CD4-positive, alpha-beta memory T cell (primary cell): Measurements from ENCODE around the gene MAP3K8. TPM values are rescaled to one million over a fixed set of nuclear protein-coding genes. Genes with fewer than 3 reads are reported as not detected.
A peak's percentile ranks its signal among the peaks of the same experiment; 100 is the strongest.
"Not testable (repeated sequence)": the region's sequence is repeated elsewhere in the genome, so short reads cannot be mapped to it uniquely, and the experiment has no call there.

Source experiments
- CTCF ChIA-PET: fragments of 350-600 bp; sonication (Branson Sonifier 250); formaldehyde crosslinking; loops from one replicate; lab custom pipeline; 2021; ENCODE audit warnings: inconsistent platforms; ENCODE audit not compliant: partially characterized antibody; lab: Charles Lee
- POLR2A ChIA-PET: fragments of 350-600 bp; sonication (Branson Sonifier 250); formaldehyde crosslinking; loops from one replicate; lab custom pipeline; 2021; ENCODE audit not compliant: partially characterized antibody; lab: Charles Lee
- DNase-seq, 5 donors: peaks; one replicate each; pipeline versions ENCODE4 v3.0.0 to v3.0.0-alpha.2; 2020 to 2022; ENCODE audit warnings: mixed read lengths in 1 of 5
- H3K27ac ChIP-seq: one replicate; pipeline ENCODE4 v1.7.0; 2013; ENCODE audit warnings: low read depth, low read length
- H3K27me3 ChIP-seq: 2 replicates; pipeline ENCODE4 v1.7.0; 2013; ENCODE audit warnings: mild to moderate bottlenecking, low read length, moderate library complexity; ENCODE audit not compliant: insufficient read depth
- H3K36me3 ChIP-seq: 2 replicates; pipeline ENCODE4 v1.7.0; 2013; ENCODE audit warnings: mild to moderate bottlenecking, low read length, moderate library complexity; ENCODE audit not compliant: insufficient read depth
- H3K4me1 ChIP-seq: 2 replicates; pipeline ENCODE4 v1.7.0; 2013; ENCODE audit warnings: mild to moderate bottlenecking, low read length, moderate library complexity; ENCODE audit not compliant: insufficient read depth
- H3K4me3 ChIP-seq, 2 donors: one replicate each; pipeline ENCODE4 v1.7.0; 2013; ENCODE audit warnings: low read length in 2 of 2, mild to moderate bottlenecking in 1 of 2
- H3K9me3 ChIP-seq, 2 donors: one replicate each; pipeline ENCODE4 v1.7.0; 2013; ENCODE audit warnings: low read length in 2 of 2, control low read depth in 1 of 2; ENCODE audit not compliant: control insufficient read depth in 1 of 2
- H3K27ac Mint-ChIP-seq, 7 donors: one replicate each; pipeline ENCODE4 v1.8.0; 2020 to 2021; ENCODE audit warnings: mixed read lengths in 7 of 7, mild to moderate bottlenecking in 6 of 7, inconsistent platforms in 3 of 7, moderate library complexity in 3 of 7
- H3K27me3 Mint-ChIP-seq, 2 donors: one replicate each; pipeline ENCODE4 v1.8.0; 2020 to 2021; ENCODE audit warnings: mixed read lengths in 2 of 2
- H3K36me3 Mint-ChIP-seq, 2 donors: one replicate each; pipeline ENCODE4 v1.8.0; 2020 to 2021; ENCODE audit warnings: mixed read lengths in 2 of 2, inconsistent platforms in 1 of 2, mild to moderate bottlenecking in 1 of 2
- H3K4me1 Mint-ChIP-seq, 4 donors: one replicate each; pipeline ENCODE4 v1.8.0; 2020 to 2021; ENCODE audit warnings: mixed read lengths in 4 of 4, mild to moderate bottlenecking in 1 of 4
- H3K4me3 Mint-ChIP-seq, 8 donors: one replicate each; pipeline ENCODE4 v1.8.0; 2020 to 2021; ENCODE audit warnings: mixed read lengths in 8 of 8, mild to moderate bottlenecking in 7 of 8, moderate library complexity in 6 of 8, inconsistent platforms in 3 of 8
- H3K9me3 Mint-ChIP-seq, 8 donors: one replicate each; pipeline ENCODE4 v1.8.0; 2020 to 2021; ENCODE audit warnings: mixed read lengths in 8 of 8, mild to moderate bottlenecking in 5 of 8, inconsistent platforms in 3 of 8, moderate library complexity in 1 of 8
- intact Hi-C: fragments of 100-400 bp; cut with micrococcal nuclease; formaldehyde crosslinking; loops from one replicate; pipeline ENCODE4 v1.15.1; 2023
- polyA plus RNA-seq, 2 donors: library from polyadenylated mRNA; unstranded; fragments of 300-500 nt; fragmentation: Illumina TruSeq; gene quantifications; one replicate each; pipeline ENCODE4 v1.2.3, GENCODE V29; 2021
- total RNA-seq, 2 experiments: library from RNA; stranded (reverse); gene quantifications; one replicate each; pipeline ENCODE4 v1.2.3, GENCODE V29; 2021

Gene MAP3K8
- total and polyA plus RNA-seq, 4 experiments from 2014 or later, result 2.7 to 6.5 (median 5.7) TPM

DNA sequence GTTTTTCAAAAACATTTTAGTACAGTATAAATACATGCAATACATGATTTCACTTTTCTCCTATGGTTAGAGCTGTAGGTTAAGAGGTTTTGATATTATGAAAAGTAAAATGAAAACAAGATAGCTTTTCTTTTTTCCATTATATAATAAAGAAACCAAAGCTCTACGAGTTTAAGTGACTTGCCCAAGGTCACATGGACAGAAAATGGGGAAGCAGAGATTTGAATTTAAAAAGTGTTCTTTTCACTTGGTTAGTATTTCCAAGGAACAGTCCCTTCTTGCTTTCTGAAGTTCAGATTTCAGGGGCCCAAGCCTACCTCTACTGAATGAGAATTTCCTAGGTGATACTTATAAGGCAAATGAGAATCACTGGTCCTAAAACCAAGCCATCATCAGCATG lies 13.2 kb upstream of the MAP3K8 start:
- H3K4me1 Mint-ChIP-seq, result peaks cover 10 to 22% (median 15%) of the 10 kb centered on the region in 4 donors
- ChIA-PET POLR2A (interaction anchor here (2.0 to 3.4 kb wide), 3 partner anchors 10 to 15 kb away, joined by 6 to 22 read pairs (median 8); partner anchors contain the start of gene MAP3K8), CTCF (interaction anchor here (1.1 to 7.3 kb wide), 4 partner anchors 10 to 170 kb away, joined by 4 to 87 read pairs (median 8); no protein-coding TSS in a partner anchor)
- no peak overlapping the region for H3K4me3 Mint-ChIP-seq
- DNase-seq, result no peak
- intact Hi-C loops, result no loop called here
- no peaks in the 10 kb centered on the region for H3K27me3 Mint-ChIP-seq
- Histone ChIP-seq H3K36me3 (no peaks in the 10 kb centered on the region), H3K4me1 (peaks cover 15% of the 10 kb centered on the region), H3K27me3 (no peaks in the 10 kb centered on the region), H3K27ac (no peak overlapping the region), H3K9me3 (no peaks in the 10 kb centered on the region), H3K4me3 (no peak overlapping the region)
- no peaks in the 10 kb centered on the region for H3K36me3 Mint-ChIP-seq
- no peak overlapping the region for H3K27ac Mint-ChIP-seq
- H3K9me3 Mint-ChIP-seq, result no peaks in the 10 kb centered on the region

DNA sequence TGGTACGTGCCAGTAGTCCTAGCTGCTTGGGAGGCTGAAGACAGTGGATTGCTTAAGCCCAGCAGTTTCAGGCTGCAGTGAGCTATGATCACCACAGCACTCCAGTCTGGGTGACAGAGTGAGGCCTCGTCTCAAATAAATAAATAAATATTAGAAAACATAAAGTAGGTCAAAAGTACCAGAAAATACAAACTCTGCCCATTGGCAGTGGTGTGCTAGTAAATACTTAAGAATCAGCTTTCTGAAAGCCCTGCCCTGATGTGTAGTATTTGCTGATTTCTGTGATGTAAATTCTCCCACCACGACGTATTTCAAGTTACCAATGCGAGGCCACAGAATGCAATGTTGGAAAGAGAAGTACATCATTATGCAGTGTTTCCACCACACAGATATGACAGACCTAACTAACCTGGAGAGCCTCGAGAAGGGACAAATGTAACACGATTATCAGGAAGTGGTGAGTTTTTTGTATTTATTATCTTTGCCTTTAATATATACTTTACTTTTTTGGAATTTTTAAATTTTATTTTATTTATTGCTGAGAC lies 11.8 kb upstream of the MAP3K8 start:
- Histone ChIP-seq H3K4me3 (no peak overlapping the region), H3K27me3 (no peaks in the 10 kb centered on the region), H3K9me3 (no peaks in the 10 kb centered on the region), H3K4me1 (peaks cover 17% of the 10 kb centered on the region), H3K36me3 (no peaks in the 10 kb centered on the region), H3K27ac (no peak overlapping the region)
- no peaks in the 10 kb centered on the region for H3K9me3 Mint-ChIP-seq
- ChIA-PET CTCF (interaction anchor here (1.1 to 1.9 kb wide), 3 partner anchors 9 to 114 kb away, joined by 3 to 7 read pairs (median 3); partner anchors contain the start of gene MAP3K8), POLR2A (interaction anchor here (0.8 to 2.0 kb wide), 2 partner anchors 11 to 15 kb away, joined by 3 to 6 read pairs; partner anchors contain the start of gene MAP3K8)
- no peak for DNase-seq
- H3K36me3 Mint-ChIP-seq, result no peaks in the 10 kb centered on the region
- H3K27ac Mint-ChIP-seq, result no peak overlapping the region
- no peaks in the 10 kb centered on the region for H3K27me3 Mint-ChIP-seq
- intact Hi-C loops, result no loop called here
- H3K4me3 Mint-ChIP-seq, result no peak overlapping the region
- peaks cover 10 to 23% (median 16%) of the 10 kb centered on the region in 4 donors for H3K4me1 Mint-ChIP-seq

DNA sequence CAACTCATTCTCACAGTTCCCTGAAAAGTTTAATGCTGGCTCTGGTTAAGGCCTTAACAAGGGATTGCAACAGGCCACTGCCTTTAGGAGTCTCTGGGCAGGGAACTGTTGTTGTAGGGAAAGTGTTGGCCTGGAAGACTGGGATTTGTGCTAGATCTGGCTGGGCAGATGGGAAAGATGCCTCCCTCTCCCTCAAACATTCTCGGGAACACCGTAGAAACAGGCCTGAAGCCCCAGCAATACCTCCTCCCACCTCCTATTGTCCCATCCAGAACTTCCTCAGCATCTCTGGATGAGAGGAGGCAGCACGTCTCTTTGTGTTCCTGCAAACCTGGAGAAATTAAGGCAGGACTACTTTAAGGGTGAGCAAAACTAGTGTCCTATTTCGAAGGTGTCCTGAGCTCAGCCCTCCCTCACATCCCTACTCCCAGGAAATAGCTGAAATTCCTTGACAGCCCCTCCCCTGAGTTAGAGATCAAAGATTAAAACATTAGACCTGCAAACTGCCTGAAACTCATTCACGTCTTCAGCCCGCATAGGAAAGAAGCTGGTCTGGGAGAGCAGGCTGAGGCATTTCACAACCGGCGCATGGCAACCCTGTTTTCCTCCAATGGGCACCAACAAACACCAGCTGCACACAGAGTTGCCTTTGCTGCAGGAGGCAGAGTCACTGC lies 10.9 kb upstream of the MAP3K8 start:
- H3K9me3 ChIP-seq, result no peaks in the 10 kb centered on the region
- POLR2A ChIA-PET, result no interaction called here
- Mint-ChIP-seq H3K4me3 (no peak overlapping the region), H3K27me3 (no peaks in the 10 kb centered on the region), H3K27ac (no peak overlapping the region), H3K4me1 (peaks cover 16 to 26% (median 20%) of the 10 kb centered on the region in 4 donors), H3K36me3 (no peaks in the 10 kb centered on the region), H3K9me3 (no peaks in the 10 kb centered on the region)
- H3K27me3 ChIP-seq, result no peaks in the 10 kb centered on the region
- CTCF ChIA-PET, result interaction anchor here (1.1 kb wide), 1 partner anchor 113 kb away, joined by 3 read pairs; no protein-coding TSS in a partner anchor
- H3K4me1 ChIP-seq, result peaks cover 25% of the 10 kb centered on the region
- intact Hi-C loops, result no loop called here
- DNase-seq, result no peak
- H3K36me3 ChIP-seq, result no peaks in the 10 kb centered on the region
- no peak overlapping the region for H3K27ac ChIP-seq
- H3K4me3 ChIP-seq, result no peak overlapping the region

DNA sequence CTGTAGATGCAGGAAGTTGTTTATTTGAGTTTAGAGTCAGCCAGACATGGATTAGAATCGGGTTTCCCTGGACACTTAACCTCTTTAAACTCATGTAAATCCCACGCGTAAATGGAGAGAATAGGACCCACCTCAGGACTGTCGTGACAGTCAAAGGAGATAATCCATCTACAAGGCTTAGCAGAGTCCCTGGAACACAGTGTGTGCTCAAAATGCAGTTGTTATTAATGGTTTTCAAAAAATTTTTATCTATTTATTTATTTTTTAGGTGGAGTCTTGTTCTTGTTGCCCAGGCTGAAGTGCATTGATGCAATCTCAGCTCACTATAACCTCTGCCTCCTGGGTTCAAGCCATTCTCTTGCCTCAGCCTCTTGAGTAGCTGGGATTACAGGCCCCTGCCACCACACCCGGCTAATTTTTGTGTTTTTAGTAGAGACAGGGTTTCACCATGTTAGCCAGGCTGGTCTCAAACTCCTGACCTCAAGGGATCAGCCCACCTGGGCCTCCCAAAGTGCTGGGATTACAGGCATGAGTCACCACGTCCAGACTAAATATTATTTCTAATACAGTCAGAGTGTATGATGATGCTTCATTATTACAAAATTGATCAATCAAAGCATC lies 10.2 kb upstream of the MAP3K8 start:
- H3K27me3 ChIP-seq, H3K9me3 ChIP-seq, POLR2A ChIA-PET, H3K9me3 Mint-ChIP-seq, H3K36me3 ChIP-seq, H3K4me3 ChIP-seq, CTCF ChIA-PET, H3K27ac Mint-ChIP-seq, H3K27ac ChIP-seq, H3K27me3 Mint-ChIP-seq, H3K4me3 Mint-ChIP-seq, DNase-seq, H3K36me3 Mint-ChIP-seq, intact Hi-C loops: not testable (repeated sequence)
- peaks cover 10 to 23% (median 16%) of the 10 kb centered on the region in 4 donors for H3K4me1 Mint-ChIP-seq
- H3K4me1 ChIP-seq, result peaks cover 21% of the 10 kb centered on the region

DNA sequence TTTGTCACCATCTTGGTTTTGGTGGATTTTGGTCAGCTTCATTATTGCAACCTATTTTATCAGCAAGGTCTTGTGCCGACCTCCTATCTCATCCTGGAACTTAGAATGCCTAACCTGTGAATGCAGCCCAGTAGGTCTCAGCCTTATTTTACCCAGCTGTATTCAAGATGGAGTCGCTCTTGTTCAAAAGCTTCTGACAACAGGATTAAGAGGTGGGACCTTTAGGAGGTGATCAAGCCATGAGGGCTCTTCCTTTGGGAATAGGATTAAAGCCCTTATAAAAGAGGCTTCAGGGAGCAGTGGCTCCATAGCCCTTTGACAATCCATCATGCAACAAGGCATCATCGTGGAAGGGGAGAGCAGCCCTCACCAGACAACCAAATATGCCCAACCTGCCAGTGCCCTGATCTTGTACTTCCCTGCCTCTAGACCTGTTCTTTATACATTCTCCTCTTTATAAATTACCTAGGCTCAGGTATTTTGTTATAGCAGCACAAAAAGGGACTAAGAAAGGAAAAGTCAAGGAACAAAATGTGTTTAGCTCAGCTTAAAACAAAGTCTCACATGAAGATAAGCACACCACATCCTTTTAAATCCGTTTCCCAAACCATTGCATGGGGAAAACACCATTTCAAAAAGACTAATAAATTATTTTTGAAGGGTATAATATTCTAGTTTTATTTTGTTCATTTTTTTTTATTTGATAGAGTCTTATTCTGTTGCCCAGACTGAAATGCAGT lies 8.5 kb upstream of the MAP3K8 start:
- Mint-ChIP-seq H3K27ac (peak overlapping the region in 1 of 7 donors; percentile 25), H3K36me3 (no peaks in the 10 kb centered on the region), H3K27me3 (no peaks in the 10 kb centered on the region), H3K9me3 (no peaks in the 10 kb centered on the region), H3K4me3 (no peak overlapping the region), H3K4me1 (peaks cover 6 to 15% (median 10%) of the 10 kb centered on the region in 4 donors)
- no peak overlapping the region for H3K27ac ChIP-seq
- ChIA-PET CTCF (interaction anchor here (1.8 kb wide), 1 partner anchor 12 kb away, joined by 6 read pairs; no protein-coding TSS in a partner anchor), POLR2A (interaction anchor here (0.7 to 0.9 kb wide), 2 partner anchors 100 to 104 kb away, joined by 3 to 4 read pairs; no protein-coding TSS in a partner anchor)
- H3K27me3 ChIP-seq, result no peaks in the 10 kb centered on the region
- no peak for DNase-seq
- no peaks in the 10 kb centered on the region for H3K36me3 ChIP-seq
- no peaks in the 10 kb centered on the region for H3K9me3 ChIP-seq
- intact Hi-C loops, result no loop called here
- no peak overlapping the region for H3K4me3 ChIP-seq
- H3K4me1 ChIP-seq, result peaks cover 13% of the 10 kb centered on the region

DNA sequence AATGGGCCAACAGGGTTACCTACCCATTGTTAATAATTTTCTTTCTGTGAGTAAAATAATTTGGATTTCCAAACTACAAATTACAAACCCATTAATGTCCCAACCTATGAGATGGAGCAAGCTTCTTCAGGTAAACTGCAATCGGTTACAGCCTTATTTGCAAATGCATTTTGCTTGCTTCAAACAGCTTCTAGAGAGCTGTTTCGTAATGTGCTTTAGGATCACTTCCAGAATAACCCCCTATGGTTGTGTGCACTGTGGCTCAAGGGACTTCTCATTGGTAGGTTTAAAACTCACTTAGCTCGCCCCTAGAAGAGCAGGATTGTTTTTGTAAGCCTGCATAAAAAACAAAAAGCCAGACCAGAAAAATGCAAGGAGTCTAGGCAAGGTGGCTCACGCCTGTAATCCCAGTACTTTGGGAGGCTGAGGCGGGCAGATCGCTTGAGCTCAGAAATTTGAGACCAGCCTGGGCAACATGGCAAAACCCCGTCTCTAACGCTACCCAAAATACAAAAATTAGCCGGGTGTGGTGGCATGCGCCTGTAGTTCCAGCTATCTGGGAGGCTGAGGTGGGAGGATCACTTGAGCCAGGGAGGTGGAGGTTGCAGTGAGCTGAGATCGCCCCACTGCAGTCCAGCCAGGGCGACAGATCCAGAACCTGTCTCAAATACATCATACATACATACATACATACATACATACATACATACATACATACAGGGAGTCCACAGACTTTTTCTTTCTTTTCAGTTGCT lies 3.3 kb upstream of the MAP3K8 start:
- H3K36me3 Mint-ChIP-seq, result peaks cover 0 to 15% of the 10 kb centered on the region in 2 donors
- no peaks in the 10 kb centered on the region for H3K9me3 Mint-ChIP-seq
- peak overlapping the region in 3 of 7 donors; percentile 48 to 59 (median 55) for H3K27ac Mint-ChIP-seq
- Histone ChIP-seq H3K4me3 (no peak overlapping the region), H3K27me3 (no peaks in the 10 kb centered on the region), H3K9me3 (no peaks in the 10 kb centered on the region), H3K4me1 (peaks cover 36% of the 10 kb centered on the region), H3K27ac (no peak overlapping the region), H3K36me3 (no peaks in the 10 kb centered on the region)
- ChIA-PET POLR2A (interaction anchor here (1.0 to 2.1 kb wide), 3 partner anchors 11 to 99 kb away, joined by 3 to 9 read pairs (median 8); no protein-coding TSS in a partner anchor), CTCF (interaction anchor here (1.1 to 1.9 kb wide), 4 partner anchors 10 to 103 kb away, joined by 3 to 7 read pairs (median 4); no protein-coding TSS in a partner anchor)
- H3K4me1 Mint-ChIP-seq, result peaks cover 16 to 38% (median 27%) of the 10 kb centered on the region in 4 donors
- H3K4me3 Mint-ChIP-seq, result peak overlapping the region in 4 of 8 donors; percentile 62 to 73 (median 66)
- intact Hi-C loops, result loop anchor here (10.0 kb wide), 1 partner anchor 604 kb away; the partner anchor contains the start of gene ZNF438
- no peaks in the 10 kb centered on the region for H3K27me3 Mint-ChIP-seq
- no peak for DNase-seq
